Measurements from ENCODE around the gene FRK.
"Not testable (repeated sequence)": the region's sequence is repeated elsewhere in the genome, so short reads cannot be mapped to it uniquely, and the experiment has no call there.

Gene FRK

DNA sequence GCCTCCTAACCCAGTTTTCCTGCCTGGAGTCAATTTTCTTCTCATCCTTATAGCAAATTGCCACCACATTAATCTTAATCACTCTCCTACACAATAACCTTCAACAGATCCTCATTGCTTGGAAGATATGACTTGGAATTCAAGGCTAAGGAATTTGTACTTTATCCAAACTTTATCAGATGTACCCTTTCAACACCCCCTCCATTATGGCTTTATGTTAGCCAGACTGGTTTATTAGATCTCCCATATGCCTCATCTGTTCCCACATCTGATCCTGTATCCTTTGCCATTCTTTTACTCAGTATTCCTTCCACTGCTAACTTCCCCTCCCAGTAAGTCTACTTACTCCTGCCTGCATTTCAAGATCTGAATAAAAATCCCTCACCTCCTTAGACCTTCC, 4.0 kb upstream of the FRK start:
- TF ChIP-seq POLR2A (IDR thresholded peaks at IDR 0.05; ENCODE audit: low read depth, low read length): no peak
- no peak for FAIRE-seq

DNA sequence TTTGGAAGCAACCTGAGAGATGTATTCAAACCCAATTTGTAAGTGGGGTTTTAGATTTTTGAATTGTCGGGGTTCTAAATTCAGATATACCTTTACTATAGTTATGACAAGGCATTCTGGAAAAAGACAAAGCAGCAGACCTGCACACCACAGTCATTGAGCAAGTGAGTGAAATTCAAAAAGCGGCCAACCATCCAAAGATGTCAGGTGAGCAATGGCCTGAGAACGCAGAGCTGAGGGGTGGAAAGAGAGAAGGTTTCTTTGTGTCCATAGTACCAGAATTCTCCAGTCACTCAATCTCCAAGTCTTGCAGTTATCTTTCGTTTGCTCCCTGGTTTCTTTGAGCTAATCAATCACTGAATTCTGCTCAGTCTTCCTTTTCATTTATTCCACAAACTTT, 1.8 kb upstream of the FRK start:
- FAIRE-seq (no peak), DNase-seq (ENCODE audit: insufficient read length, low spot score) (no peak)
- TF ChIP-seq POLR2A (IDR thresholded peaks at IDR 0.05; ENCODE audit: low read depth, low read length): no peak

More for the DNA sequence above, 4.0 kb upstream of the FRK start:
- DNase-seq (ENCODE audit: insufficient read length, low spot score): no peak

DNA sequence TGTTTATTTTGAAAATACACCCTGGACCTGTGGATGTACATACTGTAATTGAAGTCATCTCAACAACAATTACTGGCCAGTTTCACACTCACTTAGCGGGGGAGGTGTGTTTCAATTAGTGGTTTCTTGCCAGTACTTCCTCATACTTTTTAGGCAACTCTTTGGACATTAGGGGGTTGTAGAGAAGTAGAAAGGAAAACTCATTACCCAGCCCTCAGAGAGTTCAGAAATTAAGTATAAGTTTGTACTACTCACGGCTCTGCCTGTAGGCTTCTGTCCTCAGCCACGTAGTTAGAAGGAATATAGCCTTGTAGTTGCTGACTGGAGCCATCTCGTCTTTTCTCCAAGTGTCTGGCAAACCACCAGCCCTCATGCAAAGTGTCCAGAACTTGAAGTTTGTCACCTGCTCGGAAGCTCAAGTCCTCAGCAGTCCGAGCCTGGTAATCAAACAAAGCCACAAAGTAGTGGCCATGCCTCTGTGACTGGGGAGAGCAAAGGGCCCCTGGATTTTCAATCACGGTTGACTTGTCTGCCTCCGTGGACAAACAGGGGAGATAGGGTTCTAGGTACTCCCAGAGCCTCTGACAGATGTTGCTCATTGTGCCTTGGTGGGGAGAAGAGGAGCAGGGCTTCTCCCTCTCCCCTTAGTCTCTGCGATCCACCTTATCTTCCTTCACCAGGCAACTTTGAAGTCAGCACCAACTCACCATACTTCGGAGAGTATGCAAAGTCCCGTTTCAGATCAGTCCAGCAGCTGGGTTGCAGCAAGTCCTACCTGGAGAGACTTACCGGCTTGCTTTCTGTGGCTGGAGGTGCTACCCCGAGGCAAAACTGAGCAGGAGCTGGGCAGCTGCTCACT, 749 bp downstream of the FRK start:
- FAIRE-seq (no peak), DNase-seq (ENCODE audit: insufficient read length, low spot score) (no peak)
- no peak for TF ChIP-seq POLR2A (IDR thresholded peaks at IDR 0.05; ENCODE audit: low read depth, low read length)

DNA sequence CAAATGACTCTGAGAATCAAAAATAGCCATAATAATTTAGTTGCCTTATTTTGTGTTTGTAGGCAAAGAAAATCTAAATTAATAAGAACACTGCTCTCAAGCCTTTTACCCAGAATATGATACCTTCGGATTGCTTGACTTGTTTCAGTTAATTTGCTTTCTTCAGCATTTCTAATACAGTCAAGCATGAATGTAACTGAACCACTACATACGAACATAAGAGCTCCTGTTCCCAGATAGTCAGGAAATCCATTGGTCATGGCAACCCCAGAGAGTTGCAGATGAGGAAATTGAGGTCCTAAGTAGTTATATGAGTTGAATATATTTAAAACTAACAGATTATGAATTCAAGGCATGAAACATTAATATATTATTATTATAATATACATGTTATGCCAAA, 2.9 kb downstream of the FRK start:
- no peak for TF ChIP-seq POLR2A (IDR thresholded peaks at IDR 0.05; ENCODE audit: low read depth, low read length)
- DNase-seq (ENCODE audit: insufficient read length, low spot score) (no peak), FAIRE-seq (no peak)

DNA sequence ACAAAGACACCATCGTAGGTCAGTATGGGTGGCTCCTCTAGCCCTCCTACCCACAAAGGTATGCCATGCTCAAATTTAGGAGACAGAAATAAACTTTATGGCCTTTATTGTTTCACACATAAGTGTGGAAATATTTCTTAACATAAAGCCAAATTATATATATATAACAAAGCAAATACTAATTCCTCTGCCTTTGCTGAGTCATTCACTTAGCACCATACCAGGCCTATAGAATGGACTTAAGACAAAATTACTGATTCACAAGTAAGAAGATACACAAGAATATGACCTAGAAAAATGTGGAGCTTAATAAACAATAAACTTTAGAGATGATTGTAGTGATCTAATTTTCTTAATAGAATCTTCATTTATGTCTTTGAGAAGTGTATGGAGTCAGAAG, 5.2 kb downstream of the FRK start:
- DNase-seq (ENCODE audit: insufficient read length, low spot score) (no peak), FAIRE-seq (no peak)
- TF ChIP-seq POLR2A (IDR thresholded peaks at IDR 0.05; ENCODE audit: low read depth, low read length): no peak

DNA sequence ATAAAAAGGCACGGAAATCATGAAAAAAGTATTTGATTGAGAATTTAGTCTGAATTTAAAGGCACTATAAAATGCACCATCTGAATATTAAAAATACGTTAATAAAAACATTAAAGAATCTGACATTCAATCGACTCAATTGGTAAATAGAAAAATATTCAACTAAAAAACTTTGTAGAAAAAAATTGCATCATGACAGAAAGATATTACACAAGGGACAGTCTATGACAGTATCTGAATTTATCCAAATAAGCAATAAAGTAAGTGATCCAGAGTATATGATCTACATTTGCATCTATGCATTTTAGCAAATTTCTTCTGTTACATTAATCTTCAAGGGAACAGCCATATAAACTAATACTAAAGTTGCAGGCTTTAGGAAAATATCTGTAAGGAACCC, 9.4 kb downstream of the FRK start:
- FAIRE-seq (no peak), DNase-seq (ENCODE audit: insufficient read length, low spot score) (no peak)
- no peak for TF ChIP-seq POLR2A (IDR thresholded peaks at IDR 0.05; ENCODE audit: low read depth, low read length)

DNA sequence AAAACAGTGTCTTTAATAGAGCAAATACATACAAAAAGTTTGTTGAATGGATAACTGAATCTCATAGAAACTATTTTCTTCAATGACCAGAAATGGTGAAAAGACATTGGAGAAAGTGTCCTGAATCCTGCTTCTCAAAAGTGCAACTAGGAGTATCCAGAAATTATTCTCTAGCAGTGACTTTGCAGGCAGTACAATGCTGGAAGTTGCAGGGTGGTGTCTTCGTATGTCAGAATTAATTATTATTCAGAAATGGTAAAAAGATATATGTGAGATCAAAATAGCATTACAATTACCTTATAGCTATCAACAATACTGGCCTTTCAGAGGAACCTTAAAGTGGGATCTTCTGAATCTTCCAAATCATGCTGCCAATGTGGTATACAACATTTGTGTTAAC, 10.0 kb downstream of the FRK start:
- no peak for TF ChIP-seq POLR2A (IDR thresholded peaks at IDR 0.05; ENCODE audit: low read depth, low read length)
- DNase-seq (ENCODE audit: insufficient read length, low spot score) (no peak), FAIRE-seq (no peak)

DNA sequence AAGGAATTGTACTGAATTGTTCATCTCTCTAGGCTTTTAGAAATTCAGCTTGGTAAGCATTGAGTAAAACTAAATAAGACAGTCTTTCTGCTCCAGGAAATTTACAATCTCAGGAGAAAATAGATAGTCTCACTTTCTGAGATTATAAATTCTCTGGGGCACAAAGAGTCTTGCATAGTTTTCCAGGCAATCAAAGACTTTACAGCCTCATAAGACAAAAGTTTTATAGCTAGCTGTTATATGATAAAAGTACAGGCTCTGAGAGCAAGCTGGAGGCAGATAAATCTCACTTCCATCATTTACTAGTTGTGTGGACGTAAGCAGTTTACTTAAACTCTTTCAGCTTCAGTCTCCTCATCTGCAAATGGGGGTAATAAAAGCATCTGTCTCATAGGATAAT, 11.4 kb downstream of the FRK start:
- no peak for TF ChIP-seq POLR2A (IDR thresholded peaks at IDR 0.05; ENCODE audit: low read depth, low read length)
- DNase-seq (ENCODE audit: insufficient read length, low spot score) (no peak), FAIRE-seq (no peak)

DNA sequence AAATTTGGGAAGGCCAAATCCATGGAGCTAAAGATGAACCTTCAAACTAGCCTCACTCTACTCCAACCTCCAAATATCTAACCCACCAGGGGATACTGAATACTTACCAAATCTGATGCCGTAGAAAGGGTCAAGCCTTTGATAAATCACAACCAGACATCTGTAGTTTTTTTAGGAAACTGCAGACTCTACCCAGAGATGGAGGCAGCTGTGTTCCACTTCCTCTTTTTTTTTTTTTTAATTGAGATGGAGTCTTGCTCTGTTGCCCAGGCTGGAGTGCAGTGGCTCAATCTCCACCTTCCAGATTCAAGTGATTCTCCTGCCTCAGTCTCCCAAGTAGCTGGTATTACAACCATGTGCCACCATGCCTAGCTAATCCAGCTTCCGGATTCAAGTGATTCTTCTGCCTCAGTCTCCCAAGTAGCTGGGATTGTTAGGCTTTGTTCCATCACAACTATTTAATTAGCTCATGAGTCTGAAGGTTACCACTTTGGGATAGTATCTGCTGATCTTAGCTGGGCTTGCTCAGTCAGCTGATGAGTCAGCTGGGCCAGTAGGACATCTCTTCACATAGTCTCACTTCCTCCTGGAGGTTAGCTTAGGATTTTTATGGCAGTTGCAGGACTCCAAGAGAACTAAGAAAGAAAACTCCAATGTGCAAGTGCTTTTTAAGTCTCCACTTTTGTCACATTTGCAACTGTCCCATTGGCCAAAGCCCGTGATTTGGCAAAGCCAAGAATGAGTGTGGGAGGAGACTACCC, 13.3 kb downstream of the FRK start:
- DNase-seq (ENCODE audit: insufficient read length, low spot score) (no peak), FAIRE-seq (no peak)
- no peak for TF ChIP-seq POLR2A (IDR thresholded peaks at IDR 0.05; ENCODE audit: low read depth, low read length)

DNA sequence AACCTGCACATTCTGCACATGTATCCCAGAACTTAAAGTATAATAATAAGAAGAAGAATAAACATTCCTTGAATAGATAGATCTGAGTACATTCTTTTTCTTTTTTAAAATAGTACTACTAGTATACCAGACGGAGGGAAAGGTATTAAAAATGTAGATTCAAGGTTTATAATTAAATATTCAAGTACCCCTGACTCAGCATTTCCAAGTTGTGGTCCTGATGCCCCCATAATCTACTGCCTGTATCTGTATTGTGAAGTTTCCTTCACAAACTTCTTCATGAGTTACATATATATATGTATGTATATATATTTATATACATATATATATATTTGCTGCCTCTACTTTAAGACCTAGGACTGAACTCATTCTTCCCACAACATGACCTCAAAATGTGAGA, 14.0 kb downstream of the FRK start:
- DNase-seq (ENCODE audit: insufficient read length, low spot score) (no peak), FAIRE-seq (no peak)
- TF ChIP-seq POLR2A (IDR thresholded peaks at IDR 0.05; ENCODE audit: low read depth, low read length): no peak

DNA sequence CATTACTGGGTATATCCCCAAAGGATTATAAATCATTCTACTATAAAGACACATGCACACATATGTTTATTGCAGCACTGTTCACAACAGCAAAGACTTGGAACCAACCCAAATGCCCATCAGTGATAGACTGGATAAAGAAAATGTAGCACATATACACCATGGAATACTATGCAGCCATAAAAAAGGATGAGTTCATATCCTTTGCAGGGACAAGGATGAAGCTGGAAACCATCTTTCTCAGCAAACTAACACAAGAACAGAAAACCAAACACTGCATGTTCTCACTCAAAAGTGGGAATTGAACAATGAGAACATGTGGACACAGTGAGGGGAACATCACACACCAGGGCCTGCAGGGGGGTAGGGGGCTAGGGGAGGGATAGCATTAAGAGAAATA, 14.4 kb downstream of the FRK start:
- not testable (repeated sequence) for DNase-seq (ENCODE audit: insufficient read length, low spot score)

DNA sequence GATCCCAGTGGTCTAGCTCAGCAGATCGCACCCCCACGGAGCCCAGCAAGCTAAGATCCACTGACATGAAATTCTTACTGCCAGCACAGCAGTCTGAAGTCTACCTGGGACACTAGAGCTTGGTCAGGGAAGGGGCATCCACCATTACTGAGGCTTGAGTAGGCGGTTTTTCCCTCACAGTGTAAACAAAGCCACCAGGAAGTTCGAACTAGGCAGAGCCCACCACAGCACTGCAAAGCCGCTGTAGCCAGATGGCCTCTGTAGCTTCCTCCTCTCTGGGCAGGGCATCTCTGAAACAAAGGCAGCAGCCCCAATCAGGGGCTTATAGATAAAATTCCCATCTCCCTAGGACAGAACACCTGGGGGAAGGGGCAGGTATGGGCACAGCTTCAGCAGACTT, 18.8 kb downstream of the FRK start:
- no peak for DNase-seq (ENCODE audit: insufficient read length, low spot score)
- TF ChIP-seq POLR2A (IDR thresholded peaks at IDR 0.05; ENCODE audit: low read depth, low read length): no peak

More for the DNA sequence above, 14.4 kb downstream of the FRK start:
- FAIRE-seq: not testable (repeated sequence)

DNA sequence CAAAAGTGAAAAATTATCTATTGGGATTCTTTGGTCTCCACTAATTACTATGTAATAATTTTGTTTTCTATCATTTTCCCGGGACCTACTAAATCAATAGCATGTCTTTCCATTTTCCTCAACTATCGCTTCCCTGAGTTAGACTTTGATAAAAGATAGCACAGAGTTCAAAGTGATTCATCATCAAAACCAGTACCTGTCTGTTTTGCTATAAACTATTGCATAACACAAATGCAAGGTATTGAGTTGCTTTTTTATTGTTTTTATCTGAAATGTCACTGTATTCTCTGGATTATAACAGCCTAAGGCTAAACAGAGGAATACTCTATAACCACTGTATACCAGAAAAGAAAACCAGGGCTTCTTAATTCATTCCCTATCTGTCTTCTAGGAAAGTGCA, 19.7 kb downstream of the FRK start:
- DNase-seq (ENCODE audit: insufficient read length, low spot score) (no peak), FAIRE-seq (no peak)
- no peak for TF ChIP-seq POLR2A (IDR thresholded peaks at IDR 0.05; ENCODE audit: low read depth, low read length)

More for the DNA sequence above, 18.8 kb downstream of the FRK start:
- no peak for FAIRE-seq

DNA sequence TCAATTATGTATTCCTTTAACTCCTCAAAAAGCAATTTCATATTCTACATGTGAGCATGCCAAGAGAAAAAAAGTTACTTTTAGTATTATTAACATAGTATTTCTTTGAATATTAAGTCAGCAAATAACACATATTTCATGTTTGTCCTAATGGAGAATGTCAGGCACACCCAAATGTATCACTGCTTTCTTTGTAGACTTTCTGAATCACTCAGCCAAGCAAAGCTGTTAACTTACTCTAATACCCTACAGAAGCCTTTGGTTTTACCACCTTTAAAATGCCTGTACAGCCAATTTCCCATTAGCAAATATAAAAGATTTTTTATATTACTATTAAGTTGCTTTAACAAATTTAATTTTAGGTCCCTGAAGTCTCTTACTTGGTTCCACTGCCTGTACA, 23.8 kb downstream of the FRK start:
- TF ChIP-seq POLR2A (IDR thresholded peaks at IDR 0.05; ENCODE audit: low read depth, low read length): no peak
- DNase-seq (ENCODE audit: insufficient read length, low spot score) (no peak), FAIRE-seq (no peak)
